HepG2 (cell line): ENCODE data around the gene FAM222A. TPM values are rescaled to one million over a fixed set of nuclear protein-coding genes. Genes with fewer than 3 reads are reported as not detected.

ENCODE experiments used
- ATAC-seq: fragments of 200-7000 bp; cut with Tn5 transposase; 3 replicates; pipeline ENCODE4 v1.9.1; 2020; ENCODE audit warnings: mild to moderate bottlenecking, moderate library complexity
- BruUV-seq: library from RNA; stranded (reverse); fragments of 400-500 nt; replicated peaks from 2 replicates; lab custom pipeline; 2021; lab: Mats Ljungman, UMichigan
- CTCF ChIA-PET: fragments of 300-600 bp; formaldehyde crosslinking; extraction: SDS; loops from one replicate; lab custom pipeline; 2021; ENCODE audit warnings: low total read pairs, inconsistent platforms, low intra/inter-chr PET ratio; lab: Yijun Ruan, JAX
- POLR2A ChIA-PET: fragments of 350-600 bp; sonication (Branson Sonifier 250); formaldehyde crosslinking; loops from one replicate; lab custom pipeline; 2020; ENCODE audit warnings: antibody characterized with exemption, inconsistent platforms; lab: Yijun Ruan, JAX
- DNase-seq: peaks from one replicate; pipeline ENCODE4 v3.0.0-alpha.2; 2015; ENCODE audit warnings: low spot score
- FAIRE-seq: peaks from 3 replicates; lab custom pipeline; 2011; peaks lifted over from hg19 to GRCh38; lab: Jason Lieb, UNC
- H2AFZ ChIP-seq: one replicate; pipeline ENCODE4 v1.6.1; 2011; ENCODE audit warnings: low read length, inconsistent platforms
- H3K27ac ChIP-seq: fragments of 300-600 bp; 3 replicates; pipeline ENCODE4 v1.8.0; 2011; ENCODE audit warnings: mixed run types, mild to moderate bottlenecking, mixed read lengths, low read length, inconsistent platforms; ENCODE audit not compliant: insufficient read depth; ENCODE audit errors: extremely low read length
- H3K27me3 ChIP-seq, 2 experiments: fragments of 200-600 bp in 1 of 2; 2 replicates in 1 of 2; 3 replicates in 1 of 2; pipeline versions ENCODE4 v1.6.0 to v1.8.0; 2011; ENCODE audit warnings: low read length in 2 of 2, mild to moderate bottlenecking in 2 of 2, moderate library complexity in 2 of 2, inconsistent platforms in 1 of 2; ENCODE audit not compliant: insufficient read depth in 2 of 2, control insufficient read depth in 1 of 2
- H3K36me3 ChIP-seq, 2 experiments: fragments of 200-600 bp in 1 of 2; replicated peaks in 1 of 2; 2 replicates in 1 of 2; 3 replicates in 1 of 2; pipeline versions ENCODE4 v1.5.1 to v1.8.0; 2011; ENCODE audit warnings: low read length in 2 of 2, inconsistent platforms in 1 of 2; ENCODE audit not compliant: insufficient read depth in 2 of 2, control insufficient read depth in 1 of 2
- H3K4me1 ChIP-seq: 2 replicates; pipeline ENCODE4 v1.5.1; 2012; ENCODE audit warnings: low read length, inconsistent platforms; ENCODE audit not compliant: insufficient read depth
- H3K4me2 ChIP-seq: 2 replicates; pipeline ENCODE4 v1.6.0; 2011; ENCODE audit warnings: low read depth, low read length, inconsistent platforms
- H3K4me3 ChIP-seq, 3 experiments: fragments of 200-600 bp in 1 of 3; sonication (generic), shearing (Covaris generic) in 1 of 3; replicated peaks in 1 of 3; 2 replicates each; pipeline ENCODE4 v1.5.1; 2011 to 2016; ENCODE audit warnings: low read length in 3 of 3, inconsistent platforms in 2 of 3, low read depth in 2 of 3, mild to moderate bottlenecking in 2 of 3, control low read depth in 1 of 3, mixed read lengths in 1 of 3; ENCODE audit not compliant: insufficient read depth in 1 of 3
- H3K79me2 ChIP-seq: one replicate; pipeline ENCODE4 v1.6.1; 2011; ENCODE audit warnings: low read length, inconsistent platforms; ENCODE audit not compliant: insufficient read depth
- H3K9ac ChIP-seq: 2 replicates; pipeline ENCODE4 v1.6.0; 2011; ENCODE audit warnings: mild to moderate bottlenecking, low read depth, low read length, inconsistent platforms; ENCODE audit not compliant: insufficient read depth
- H3K9me3 ChIP-seq: 2 replicates; pipeline ENCODE4 v1.5.1; 2012; ENCODE audit warnings: mild to moderate bottlenecking, low read length
- H4K20me1 ChIP-seq: 2 replicates; pipeline ENCODE4 v1.6.0; 2011; ENCODE audit warnings: inconsistent platforms, mild to moderate bottlenecking, low read length, moderate library complexity; ENCODE audit not compliant: insufficient read depth
- EZH2 ChIP-seq: conservative IDR thresholded peaks from 2 replicates; pipeline ENCODE4 v1.6.1; 2012; ENCODE audit warnings: mild to moderate bottlenecking, low read depth, low read length, moderate library complexity
- GZF1 ChIP-seq: sonication (generic); formaldehyde crosslinking; IDR thresholded peaks from 2 replicates; pipeline ENCODE4 v1.5.1; 2020; ENCODE audit warnings: mild to moderate bottlenecking, missing genetic modification reagents
- MYC ChIP-seq: sonication (generic); formaldehyde crosslinking; IDR thresholded peaks from 2 replicates; pipeline ENCODE4 v1.9.0; 2021; ENCODE audit warnings: missing genetic modification reagents, borderline replicate concordance
- TBX2 ChIP-seq: sonication (generic); formaldehyde crosslinking; IDR thresholded peaks from 2 replicates; pipeline ENCODE4 v1.5.0; 2020; ENCODE audit warnings: missing genetic modification reagents, mild to moderate bottlenecking, borderline replicate concordance
- ZFX ChIP-seq: sonication (generic); formaldehyde crosslinking; IDR thresholded peaks from 2 replicates; pipeline ENCODE4 v1.4.0; 2020; ENCODE audit warnings: mild to moderate bottlenecking, low read depth, missing genetic modification reagents, moderate library complexity
- ZNF768 ChIP-seq: sonication (generic); formaldehyde crosslinking; IDR thresholded peaks from 2 replicates; pipeline ENCODE4 v1.4.0; 2020; ENCODE audit warnings: missing genetic modification reagents
- WGBS: methylation state at CpG from one replicate; pipeline ENCODE4 v1.1.6; 2017; ENCODE audit warnings: low lambda C conversion rate; 5-methylcytosine and 5-hydroxymethylcytosine counted together
- in situ Hi-C: cut with HindIII; loops from 2 replicates; pipeline ENCODE4 v1.10.0; 2017; ENCODE audit warnings: low pct_unique_long_range_greater_than_20kb; ENCODE audit not compliant: extremely low pct_ligation_motif_present
- intact Hi-C: fragments of 100-400 bp; cut with micrococcal nuclease; formaldehyde crosslinking; loops from one replicate; pipeline ENCODE4 v1.10.0; 2022; ENCODE audit not compliant: unreplicated experiment
- polyA plus RNA-seq, 8 experiments: library from polyadenylated mRNA; depleted of rRNA in 3 of 8; stranded (reverse) in 7 of 8; unstranded in 1 of 8; fragments of >200 nt; fragmentation: Illumina TruSeq in 4 of 8; extraction: Trizol in 4 of 8; gene quantifications; 2 replicates each; pipeline versions ENCODE4 v1.2.1 to v1.2.3, GENCODE V29; 2011 to 2016; ENCODE audit warnings: low read depth in 4 of 8, missing spikeins in 1 of 8, mixed read lengths in 1 of 8; ENCODE audit not compliant: insufficient read depth in 1 of 8
- total RNA-seq, 5 experiments: library from RNA; depleted of rRNA; stranded (reverse); fragments of >200 nt; fragmentation: Illumina TruSeq; extraction: Trizol; gene quantifications; 2 replicates each; pipeline ENCODE4 v1.2.3, GENCODE V29; 2016; ENCODE audit warnings: low read depth in 1 of 5
- TF ChIP-seq, protein P1 (sequence below): sonication (generic); formaldehyde crosslinking; IDR thresholded peaks from 2 replicates; pipeline ENCODE4 v1.9.0; 2021; ENCODE audit warnings: missing genetic modification reagents, borderline replicate concordance
- TF ChIP-seq, protein P2 (sequence below): sonication (generic); formaldehyde crosslinking; IDR thresholded peaks from 2 replicates; pipeline ENCODE4 v1.5.0; 2020; ENCODE audit warnings: mild to moderate bottlenecking, missing genetic modification reagents, borderline replicate concordance

The FAM222A gene
- total and polyA plus RNA-seq, 2 of the 13 experiments (the other 11 are each of a cell fraction or from before 2014, with no cell fraction given) = 2.7 to 9.6 TPM

DNA sequence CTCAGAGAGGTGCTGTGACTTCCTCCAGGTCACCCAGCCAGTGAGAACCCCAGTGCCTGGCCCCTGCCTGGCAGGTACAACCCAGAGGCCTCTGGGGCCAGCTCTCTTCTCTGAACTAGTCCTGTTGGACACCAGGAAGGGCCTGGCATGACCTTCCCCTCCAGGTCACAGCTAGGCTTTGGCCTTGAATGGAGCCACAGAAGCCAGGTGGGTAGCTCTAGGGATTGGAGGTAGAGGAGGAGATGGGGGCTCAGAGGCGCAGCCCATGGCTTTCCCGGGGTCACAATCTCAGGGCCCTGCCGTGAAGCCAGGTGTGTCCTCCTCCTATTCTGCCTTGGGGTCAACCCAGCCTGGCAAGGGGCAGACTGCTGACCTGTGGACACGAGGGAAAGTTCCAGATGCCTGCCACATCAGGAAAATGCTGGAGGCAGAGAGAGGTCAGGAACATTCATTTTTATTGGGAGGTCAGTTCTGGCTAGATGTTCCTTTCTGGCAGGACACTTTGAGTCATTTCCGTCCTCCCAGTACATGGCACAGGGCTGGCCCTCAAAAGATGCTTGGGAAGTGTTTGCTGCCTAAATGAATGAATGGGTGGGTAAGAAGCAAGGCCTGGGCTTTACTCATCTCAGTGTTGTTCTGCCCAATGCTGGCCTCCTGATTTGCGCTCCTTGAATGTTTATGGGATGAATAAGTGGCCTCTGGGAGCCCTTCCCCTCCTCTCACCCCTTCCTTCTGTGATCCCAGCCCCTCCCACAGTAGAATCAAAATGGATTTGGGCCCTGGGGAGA, 25.4 kb downstream of the FAM222A start:
- TF ChIP-seq, protein P1, sequence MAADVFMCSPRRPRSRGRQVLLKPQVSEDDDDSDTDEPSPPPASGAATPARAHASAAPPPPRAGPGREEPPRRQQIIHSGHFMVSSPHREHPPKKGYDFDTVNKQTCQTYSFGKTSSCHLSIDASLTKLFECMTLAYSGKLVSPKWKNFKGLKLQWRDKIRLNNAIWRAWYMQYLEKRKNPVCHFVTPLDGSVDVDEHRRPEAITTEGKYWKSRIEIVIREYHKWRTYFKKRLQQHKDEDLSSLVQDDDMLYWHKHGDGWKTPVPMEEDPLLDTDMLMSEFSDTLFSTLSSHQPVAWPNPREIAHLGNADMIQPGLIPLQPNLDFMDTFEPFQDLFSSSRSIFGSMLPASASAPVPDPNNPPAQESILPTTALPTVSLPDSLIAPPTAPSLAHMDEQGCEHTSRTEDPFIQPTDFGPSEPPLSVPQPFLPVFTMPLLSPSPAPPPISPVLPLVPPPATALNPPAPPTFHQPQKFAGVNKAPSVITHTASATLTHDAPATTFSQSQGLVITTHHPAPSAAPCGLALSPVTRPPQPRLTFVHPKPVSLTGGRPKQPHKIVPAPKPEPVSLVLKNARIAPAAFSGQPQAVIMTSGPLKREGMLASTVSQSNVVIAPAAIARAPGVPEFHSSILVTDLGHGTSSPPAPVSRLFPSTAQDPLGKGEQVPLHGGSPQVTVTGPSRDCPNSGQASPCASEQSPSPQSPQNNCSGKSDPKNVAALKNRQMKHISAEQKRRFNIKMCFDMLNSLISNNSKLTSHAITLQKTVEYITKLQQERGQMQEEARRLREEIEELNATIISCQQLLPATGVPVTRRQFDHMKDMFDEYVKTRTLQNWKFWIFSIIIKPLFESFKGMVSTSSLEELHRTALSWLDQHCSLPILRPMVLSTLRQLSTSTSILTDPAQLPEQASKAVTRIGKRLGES (CRISPR knock-in tag) = no peak
- TF ChIP-seq MYC = no peak
- TF ChIP-seq GZF1 (CRISPR knock-in tag) = no peak
- TF ChIP-seq, protein P2, sequence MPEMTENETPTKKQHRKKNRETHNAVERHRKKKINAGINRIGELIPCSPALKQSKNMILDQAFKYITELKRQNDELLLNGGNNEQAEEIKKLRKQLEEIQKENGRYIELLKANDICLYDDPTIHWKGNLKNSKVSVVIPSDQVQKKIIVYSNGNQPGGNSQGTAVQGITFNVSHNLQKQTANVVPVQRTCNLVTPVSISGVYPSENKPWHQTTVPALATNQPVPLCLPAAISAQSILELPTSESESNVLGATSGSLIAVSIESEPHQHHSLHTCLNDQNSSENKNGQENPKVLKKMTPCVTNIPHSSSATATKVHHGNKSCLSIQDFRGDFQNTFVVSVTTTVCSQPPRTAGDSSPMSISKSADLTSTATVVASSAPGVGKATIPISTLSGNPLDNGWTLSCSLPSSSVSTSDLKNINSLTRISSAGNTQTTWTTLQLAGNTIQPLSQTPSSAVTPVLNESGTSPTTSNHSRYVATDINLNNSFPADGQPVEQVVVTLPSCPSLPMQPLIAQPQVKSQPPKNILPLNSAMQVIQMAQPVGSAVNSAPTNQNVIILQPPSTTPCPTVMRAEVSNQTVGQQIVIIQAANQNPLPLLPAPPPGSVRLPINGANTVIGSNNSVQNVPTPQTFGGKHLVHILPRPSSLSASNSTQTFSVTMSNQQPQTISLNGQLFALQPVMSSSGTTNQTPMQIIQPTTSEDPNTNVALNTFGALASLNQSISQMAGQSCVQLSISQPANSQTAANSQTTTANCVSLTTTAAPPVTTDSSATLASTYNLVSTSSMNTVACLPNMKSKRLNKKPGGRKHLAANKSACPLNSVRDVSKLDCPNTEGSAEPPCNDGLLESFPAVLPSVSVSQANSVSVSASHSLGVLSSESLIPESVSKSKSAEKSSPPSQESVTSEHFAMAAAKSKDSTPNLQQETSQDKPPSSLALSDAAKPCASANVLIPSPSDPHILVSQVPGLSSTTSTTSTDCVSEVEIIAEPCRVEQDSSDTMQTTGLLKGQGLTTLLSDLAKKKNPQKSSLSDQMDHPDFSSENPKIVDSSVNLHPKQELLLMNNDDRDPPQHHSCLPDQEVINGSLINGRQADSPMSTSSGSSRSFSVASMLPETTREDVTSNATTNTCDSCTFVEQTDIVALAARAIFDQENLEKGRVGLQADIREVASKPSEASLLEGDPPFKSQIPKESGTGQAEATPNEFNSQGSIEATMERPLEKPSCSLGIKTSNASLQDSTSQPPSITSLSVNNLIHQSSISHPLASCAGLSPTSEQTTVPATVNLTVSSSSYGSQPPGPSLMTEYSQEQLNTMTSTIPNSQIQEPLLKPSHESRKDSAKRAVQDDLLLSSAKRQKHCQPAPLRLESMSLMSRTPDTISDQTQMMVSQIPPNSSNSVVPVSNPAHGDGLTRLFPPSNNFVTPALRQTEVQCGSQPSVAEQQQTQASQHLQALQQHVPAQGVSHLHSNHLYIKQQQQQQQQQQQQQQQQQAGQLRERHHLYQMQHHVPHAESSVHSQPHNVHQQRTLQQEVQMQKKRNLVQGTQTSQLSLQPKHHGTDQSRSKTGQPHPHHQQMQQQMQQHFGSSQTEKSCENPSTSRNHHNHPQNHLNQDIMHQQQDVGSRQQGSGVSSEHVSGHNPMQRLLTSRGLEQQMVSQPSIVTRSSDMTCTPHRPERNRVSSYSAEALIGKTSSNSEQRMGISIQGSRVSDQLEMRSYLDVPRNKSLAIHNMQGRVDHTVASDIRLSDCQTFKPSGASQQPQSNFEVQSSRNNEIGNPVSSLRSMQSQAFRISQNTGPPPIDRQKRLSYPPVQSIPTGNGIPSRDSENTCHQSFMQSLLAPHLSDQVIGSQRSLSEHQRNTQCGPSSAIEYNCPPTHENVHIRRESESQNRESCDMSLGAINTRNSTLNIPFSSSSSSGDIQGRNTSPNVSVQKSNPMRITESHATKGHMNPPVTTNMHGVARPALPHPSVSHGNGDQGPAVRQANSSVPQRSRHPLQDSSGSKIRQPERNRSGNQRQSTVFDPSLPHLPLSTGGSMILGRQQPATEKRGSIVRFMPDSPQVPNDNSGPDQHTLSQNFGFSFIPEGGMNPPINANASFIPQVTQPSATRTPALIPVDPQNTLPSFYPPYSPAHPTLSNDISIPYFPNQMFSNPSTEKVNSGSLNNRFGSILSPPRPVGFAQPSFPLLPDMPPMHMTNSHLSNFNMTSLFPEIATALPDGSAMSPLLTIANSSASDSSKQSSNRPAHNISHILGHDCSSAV (CRISPR knock-in tag) = no peak
- 0 out of 2 replicates have a peak, but pooled peaks have one; percentile 14 for TF ChIP-seq ZFX
- 0 out of 2 replicates have a peak, but pooled peaks have one; percentile 10 for TF ChIP-seq TBX2 (CRISPR knock-in tag)
- no peak for TF ChIP-seq EZH2
- TF ChIP-seq ZNF768 = peak; percentile 91; the same call in 1 of the 2 replicates
- ChIA-PET POLR2A (interaction anchor here (1.2 to 3.1 kb wide), 4 partner anchors 12 to 25 kb away, joined by 3 to 21 read pairs (median 7); partner anchors contain the start of gene FAM222A), CTCF (no interaction called here)
- Histone ChIP-seq H3K27ac (no peak overlapping the region), H3K9ac (no peak overlapping the region), H4K20me1 (no peaks in the 10 kb centered on the region), H3K9me3 (no peaks in the 10 kb centered on the region), H3K27me3 (no peaks in the 10 kb centered on the region), H3K4me2 (no peak overlapping the region), H3K36me3 (no peaks in the 10 kb centered on the region; a peak in 1 of 5 replicates), H3K4me1 (peaks cover 96% of the 10 kb centered on the region), H2AFZ (no peak overlapping the region), H3K4me3 (no peak overlapping the region), H3K79me2 (peaks cover 6% of the 10 kb centered on the region)
- 78% methylated on average over 4 of the region's 6 CpGs for WGBS
- FAIRE-seq (no peak), ATAC-seq (no peak), DNase-seq (no peak)
- no TSS peak for BruUV-seq
- in situ Hi-C loops (no loop called here), intact Hi-C loops (no loop called here)
